Adipose tissue (tissue), 3 donors: ENCODE measurements around the gene SLC17A7. TPM values are rescaled to one million over a fixed set of nuclear protein-coding genes. Genes with fewer than 3 reads are reported as not detected.
A peak's percentile ranks its signal among the peaks of the same experiment; 100 is the strongest.

Experiments
- H3K27ac ChIP-seq: one replicate; pipeline ENCODE4 v1.5.1; 2013; ENCODE audit warnings: low read depth, low read length
- WGBS, 3 donors: extraction: QIAGEN DNeasy Blood & Tissue Kit; methylation state at CpG; one replicate each; pipeline ENCODE4 v1.1.7; 2013; 5-methylcytosine and 5-hydroxymethylcytosine counted together
- polyA plus RNA-seq, 3 donors: library from polyadenylated mRNA; stranded (reverse); fragments of 200-250 nt; gene quantifications; one replicate each; pipeline ENCODE4 v1.2.3, GENCODE V29; 2013
- donor health status: healthy with polysubstance abuse.
- donor health status: Bipolar disorder and iron deficiency.
- donor health status: healthy.

Gene SLC17A7
- polyA plus RNA-seq = 1 to 10 TPM in 2 of 3 donors, under 1 TPM in 1; 0.23 to 7.3 (median 1.5) TPM

DNA sequence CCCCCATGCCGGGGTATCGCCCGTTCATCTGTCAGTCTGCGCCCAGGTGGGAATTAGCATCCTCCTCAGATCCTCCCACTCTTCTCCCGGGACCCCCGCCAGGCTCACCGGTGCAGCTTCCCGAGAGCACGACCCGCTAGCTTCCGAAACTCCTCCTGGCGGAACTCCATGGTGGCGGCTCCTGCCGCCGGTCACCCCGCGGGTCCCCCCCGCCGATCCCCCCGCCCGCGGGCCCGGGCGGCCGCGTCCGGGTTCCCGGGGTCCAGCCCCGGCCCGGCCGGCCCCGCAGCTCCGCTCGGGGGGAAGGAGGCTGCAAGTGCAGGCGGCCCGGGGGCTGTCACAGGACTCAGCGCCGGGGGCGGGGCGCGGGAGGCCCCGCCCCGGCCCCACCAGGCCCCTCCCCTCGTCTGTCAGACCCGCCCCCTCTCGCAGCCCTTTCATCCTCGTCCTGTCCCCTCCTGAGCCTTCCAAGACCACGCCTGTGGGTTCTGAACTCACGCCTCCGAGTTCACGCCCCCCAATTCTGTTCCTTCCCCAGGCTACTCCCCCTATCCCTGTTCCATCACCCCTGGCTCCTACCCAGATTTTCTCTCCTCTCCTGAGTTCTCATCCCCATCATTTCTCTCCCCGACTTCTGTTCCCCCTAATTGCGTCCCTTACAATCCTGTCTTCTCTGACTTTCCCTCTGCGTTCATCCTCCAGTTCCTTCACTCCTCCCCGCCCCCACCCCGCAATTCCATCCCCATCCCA is at the start of gene SLC17A7:
TSS of gene SLC17A7 (minus strand) at position 318 of the 750 bp plus-strand sequence. CDS start at position 170, 148 bp downstream.
- WGBS, 3 donors = 3 to 7% (median 4%) methylated on average over 31 to 56 of the region's 56 CpGs
- H3K27ac ChIP-seq = no peak within 1 kb of the TSS

DNA sequence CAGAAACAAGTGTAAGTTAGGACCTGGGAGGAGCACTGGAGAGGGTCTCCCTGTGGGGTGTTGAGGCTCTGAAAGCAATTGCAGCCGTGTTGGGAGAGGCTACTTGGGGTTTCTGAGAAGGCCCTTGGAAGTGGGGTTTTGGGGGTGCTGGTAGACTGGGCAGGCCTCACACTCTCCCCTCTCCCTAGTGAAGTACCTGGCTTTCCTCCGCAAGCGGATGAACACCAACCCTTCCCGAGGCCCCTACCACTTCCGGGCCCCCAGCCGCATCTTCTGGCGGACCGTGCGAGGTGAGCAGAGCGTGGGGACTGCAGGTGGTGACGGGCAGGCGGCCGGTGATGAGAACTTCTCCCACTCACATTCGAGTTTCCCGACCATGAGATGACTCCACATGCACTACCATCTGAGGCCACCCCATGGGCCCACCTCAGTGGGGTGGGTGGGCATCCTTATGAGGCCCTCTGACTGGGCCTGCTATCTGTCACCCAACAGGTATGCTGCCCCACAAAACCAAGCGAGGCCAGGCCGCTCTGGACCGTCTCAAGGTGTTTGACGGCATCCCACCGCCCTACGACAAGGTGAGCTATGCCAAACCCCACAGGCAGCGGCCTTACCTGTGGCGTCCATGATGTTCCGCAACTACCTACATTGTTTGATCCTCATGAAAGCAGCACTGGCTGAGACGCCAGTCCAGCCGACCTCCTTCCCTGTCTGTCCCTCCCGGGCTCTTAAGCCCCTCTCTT is 49.1 kb upstream of the SLC17A7 start:
- no peak overlapping the region for H3K27ac ChIP-seq
- WGBS, 3 donors = 76 to 88% (median 87%) methylated on average over 26 to 27 of the region's 27 CpGs

- H3K27ac ChIP-seq = no peak overlapping the region
- 47 to 74% (median 69%) methylated on average over 15 of the region's 15 CpGs for WGBS, 3 donors
Measured at GRCh38 chr19:49489601-49490167, 48.4 kb upstream of the SLC17A7 start.

GRCh38 chr19:49488863-49489537 is 47.7 kb upstream of the SLC17A7 start:
- no peak overlapping the region for H3K27ac ChIP-seq
- WGBS, 3 donors = 16 to 29% (median 24%) methylated on average over 15 of the region's 15 CpGs

DNA sequence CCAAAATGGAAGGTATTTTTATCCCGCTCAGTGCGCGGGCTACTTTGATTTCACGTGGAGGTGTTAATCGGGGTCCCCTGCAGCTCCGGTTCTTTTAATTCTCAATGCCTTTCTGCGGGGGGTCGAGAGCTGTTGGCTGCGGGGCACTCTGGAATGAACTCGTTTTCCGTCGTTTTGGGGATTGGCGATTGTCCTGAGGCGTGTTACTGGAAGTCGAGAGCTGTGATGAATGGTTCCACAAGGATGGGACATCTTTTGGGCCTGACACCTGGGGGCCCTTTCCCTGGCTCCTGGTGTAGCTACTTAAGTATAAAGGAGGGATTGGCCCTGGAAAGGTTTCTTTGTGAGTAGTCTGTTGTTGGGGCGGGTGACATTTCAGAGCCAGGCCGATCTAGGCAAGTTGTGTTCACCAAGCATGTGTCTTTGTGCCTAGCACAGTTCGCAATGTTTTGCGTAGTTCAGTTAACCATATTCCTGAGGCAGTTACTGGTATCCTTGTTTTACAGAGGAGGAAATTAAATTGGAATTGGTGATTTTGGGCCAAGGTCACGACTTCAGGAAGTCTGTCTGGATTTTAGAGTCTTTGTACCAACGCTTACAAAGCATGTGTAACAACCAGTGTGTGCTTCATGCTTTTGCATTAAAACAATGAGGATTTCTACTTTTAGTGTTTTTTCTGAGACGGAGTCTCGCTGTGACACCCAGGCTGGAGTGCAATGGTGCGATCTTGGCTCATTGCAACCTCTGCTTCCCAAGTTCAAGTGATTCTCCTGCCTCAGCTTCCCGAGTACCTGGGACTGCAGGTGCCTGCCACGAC is 46.9 kb upstream of the SLC17A7 start:
- H3K27ac ChIP-seq = no peak overlapping the region
- WGBS, 3 donors = 0 to 1% (median 1%) methylated on average over 26 of the region's 26 CpGs

- 0 to 1% (median 0%) methylated on average over 57 of the region's 57 CpGs for WGBS, 3 donors
- peak within 1 kb of the TSS; percentile 49 for H3K27ac ChIP-seq
Measured at GRCh38 chr19:49487277-49488045, 46.1 kb upstream of the SLC17A7 start, which contains the start of gene RPL13A. RPL13A (plus strand) TSS chr19:49487608; CDS start chr19:49487630, 22 bp downstream.

- 64 to 65% (median 65%) methylated on average over 23 of the region's 23 CpGs for WGBS, 3 donors
Measured at GRCh38 chr19:49486710-49487276, 45.5 kb upstream of the SLC17A7 start.

DNA sequence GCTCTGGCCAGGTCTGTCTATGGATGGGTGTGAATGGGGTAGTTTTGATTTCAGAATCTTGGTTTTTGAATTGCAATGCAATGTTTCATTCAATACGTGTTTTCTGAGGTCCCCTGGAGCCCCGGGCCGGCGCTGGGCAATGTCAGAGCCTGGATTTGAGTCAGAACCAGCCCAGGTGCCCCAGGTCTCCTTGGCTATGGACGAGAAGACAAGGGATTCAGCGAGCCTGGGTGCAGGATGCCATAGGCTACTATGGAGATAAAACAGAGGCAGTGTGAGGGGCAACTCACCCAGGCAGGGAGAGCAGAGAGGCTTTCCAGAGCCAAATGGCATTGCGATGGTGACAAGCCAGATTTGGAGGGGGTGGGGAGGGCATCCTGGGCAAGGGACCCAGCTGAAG is 44.9 kb upstream of the SLC17A7 start:
- no peak overlapping the region for H3K27ac ChIP-seq
- WGBS, 3 donors = 90 to 94% (median 90%) methylated on average over 7 of the region's 7 CpGs

More at GRCh38 chr19:49486710-49487276, 45.5 kb upstream of the SLC17A7 start:
- H3K27ac ChIP-seq = no peak overlapping the region

- no peak overlapping the region for H3K27ac ChIP-seq
- 83 to 89% (median 89%) methylated on average over 7 of the region's 7 CpGs for WGBS, 3 donors
Measured at GRCh38 chr19:49481020-49481683, 39.8 kb upstream of the SLC17A7 start.

GRCh38 chr19:49479975-49480628 is 38.8 kb upstream of the SLC17A7 start:
- no peak overlapping the region for H3K27ac ChIP-seq
- WGBS, 3 donors = 84 to 96% (median 95%) methylated on average over 7 to 14 of the region's 14 CpGs

DNA sequence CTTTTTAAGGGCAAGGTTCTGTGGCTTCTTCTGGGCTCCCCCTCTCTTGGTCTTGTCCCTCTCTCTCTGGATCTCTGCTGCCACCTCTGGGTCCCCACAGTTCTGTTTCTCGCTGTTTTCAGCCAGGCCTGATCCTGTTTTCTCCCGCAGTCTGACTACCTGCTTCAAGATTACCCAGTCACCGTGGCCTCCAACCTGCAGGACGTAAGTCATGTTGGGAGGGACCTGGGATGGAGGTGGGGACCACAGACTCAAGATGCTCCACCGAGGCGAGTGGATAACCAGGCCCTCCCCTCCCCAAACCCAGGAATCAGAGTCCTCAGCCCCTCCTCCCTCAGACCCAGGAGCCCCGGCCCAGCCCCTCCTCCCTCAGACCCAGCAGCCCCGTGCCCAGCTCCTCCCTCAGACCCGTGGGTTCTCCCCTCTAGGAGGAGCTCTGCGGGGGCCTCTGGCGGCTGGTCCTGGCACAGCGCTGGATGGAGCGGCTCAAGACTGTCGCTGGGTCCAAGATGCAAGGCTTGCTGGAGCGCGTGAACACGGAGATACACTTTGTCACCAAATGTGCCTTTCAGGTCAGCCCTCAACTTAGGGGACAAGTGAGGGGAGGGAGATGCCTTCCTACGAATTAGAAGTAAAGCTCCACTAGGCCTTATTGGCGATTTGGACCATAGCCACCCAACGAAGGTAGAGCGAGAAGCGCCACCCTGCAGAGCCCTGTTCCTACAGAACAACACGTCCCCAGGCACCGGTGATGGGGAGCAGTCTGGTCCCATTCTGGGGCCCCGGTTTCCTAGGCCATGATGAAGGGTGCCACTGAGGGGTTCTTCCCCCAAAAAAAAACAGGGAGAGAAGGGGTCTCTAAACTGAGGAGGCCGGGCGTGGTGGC is 34.9 kb upstream of the SLC17A7 start:
- WGBS, 3 donors = 45 to 62% (median 54%) methylated on average over 27 of the region's 27 CpGs
- no peak overlapping the region for H3K27ac ChIP-seq

- no peak overlapping the region for H3K27ac ChIP-seq
- 65 to 72% (median 65%) methylated on average over 15 of the region's 15 CpGs for WGBS, 3 donors
Measured at GRCh38 chr19:49475191-49475917, 34.0 kb upstream of the SLC17A7 start.

DNA sequence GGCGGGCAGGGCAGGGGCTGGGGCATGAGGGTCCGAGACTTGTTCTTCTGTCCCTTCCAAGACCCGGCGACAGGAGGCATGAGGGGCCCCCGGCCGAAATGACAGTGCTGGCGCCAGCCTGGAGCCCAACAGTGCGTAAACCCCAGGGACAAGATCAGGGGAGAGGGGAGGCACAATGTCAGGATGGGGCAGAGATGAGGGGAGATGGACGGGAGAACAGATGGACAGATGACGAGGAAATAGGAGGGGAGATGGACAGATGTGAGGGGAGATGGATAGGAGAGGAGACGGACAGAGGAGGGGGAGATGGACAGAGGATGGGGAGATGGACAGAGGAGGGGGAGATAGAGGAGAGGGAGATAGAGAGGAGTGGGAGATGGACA is 33.2 kb upstream of the SLC17A7 start:
- no peak overlapping the region for H3K27ac ChIP-seq
- 8 to 16% (median 9%) methylated on average over 11 of the region's 11 CpGs for WGBS, 3 donors

- no peak within 1 kb of the TSS for H3K27ac ChIP-seq
- 1% methylated on average over 33 of the region's 33 CpGs for WGBS, 3 donors
Measured at GRCh38 chr19:49473868-49474541, 32.7 kb upstream of the SLC17A7 start, which contains the start of gene FLT3LG. FLT3LG (plus strand) TSS chr19:49474215; CDS start chr19:49474640, 425 bp downstream.
